Stimulated activated CD4-positive, alpha-beta T cell treated with anti-CD3 and anti-CD28 coated beads, Interleukin-2, amount 100 ng/mL, for 48 hours (primary cell): Measurements from ENCODE around the gene FAM163B.
"Not testable (repeated sequence)": the region's sequence is repeated elsewhere in the genome, so short reads cannot be mapped to it uniquely, and the experiment has no call there.

Source experiments
- DNase-seq, 2 donors: peaks; one replicate each; pipeline ENCODE4 v3.0.0-alpha.2; 2020

The FAM163B gene

GRCh38 chr9:133564451-133565116, 44.6 kb downstream of the FAM163B start:
- DNase-seq, result no peak

GRCh38 chr9:133563814-133564213, 45.4 kb downstream of the FAM163B start:
- not testable (repeated sequence) for DNase-seq

- no peak for DNase-seq
Measured at GRCh38 chr9:133563291-133563796, 45.8 kb downstream of the FAM163B start.

- no peak for DNase-seq
Measured at GRCh38 chr9:133562611-133563290, 46.4 kb downstream of the FAM163B start.

GRCh38 chr9:133561976-133562554, 47.1 kb downstream of the FAM163B start:
- DNase-seq, result no peak

GRCh38 chr9:133560944-133561343, 48.2 kb downstream of the FAM163B start:
- DNase-seq, result no peak

GRCh38 chr9:133560311-133560710, 48.9 kb downstream of the FAM163B start:
- no peak for DNase-seq

- peak; percentile 20 for DNase-seq
Measured at GRCh38 chr9:133558191-133559126, 50.7 kb downstream of the FAM163B start.

GRCh38 chr9:133557581-133557980, 51.6 kb downstream of the FAM163B start:
- DNase-seq, result no peak

- no peak for DNase-seq
Measured at GRCh38 chr9:133556354-133556753, 52.8 kb downstream of the FAM163B start.

- DNase-seq, result no peak
Measured at GRCh38 chr9:133554729-133555128, 54.5 kb downstream of the FAM163B start.

GRCh38 chr9:133553973-133554713, 55.0 kb downstream of the FAM163B start:
- no peak for DNase-seq

GRCh38 chr9:133553123-133553522, 56.1 kb downstream of the FAM163B start:
- DNase-seq, result no peak

- DNase-seq, result no peak
Measured at GRCh38 chr9:133552236-133552635, 57.0 kb downstream of the FAM163B start.

- no peak for DNase-seq
Measured at GRCh38 chr9:133551446-133551845, 57.7 kb downstream of the FAM163B start.

- no peak for DNase-seq
Measured at GRCh38 chr9:133547116-133547515, 62.1 kb downstream of the FAM163B start.

GRCh38 chr9:133546287-133546680, 62.9 kb downstream of the FAM163B start:
- DNase-seq, result no peak

GRCh38 chr9:133545494-133546286, 63.5 kb downstream of the FAM163B start:
- DNase-seq, result no peak

- no peak for DNase-seq
Measured at GRCh38 chr9:133543772-133544467, 65.3 kb downstream of the FAM163B start.

- DNase-seq, result no peak
Measured at GRCh38 chr9:133542002-133542401, 67.2 kb downstream of the FAM163B start.

GRCh38 chr9:133540698-133541025, 68.5 kb downstream of the FAM163B start:
- DNase-seq, result no peak
